ENCODE results near the gene ADCY10. TPM values are rescaled to one million over a fixed set of nuclear protein-coding genes. Genes with fewer than 3 reads are reported as not detected.

The ADCY10 gene
- total RNA-seq, 4 donors from 2014 or later, result 0.07 to 1.2 TPM; not detected in 2

DNA sequence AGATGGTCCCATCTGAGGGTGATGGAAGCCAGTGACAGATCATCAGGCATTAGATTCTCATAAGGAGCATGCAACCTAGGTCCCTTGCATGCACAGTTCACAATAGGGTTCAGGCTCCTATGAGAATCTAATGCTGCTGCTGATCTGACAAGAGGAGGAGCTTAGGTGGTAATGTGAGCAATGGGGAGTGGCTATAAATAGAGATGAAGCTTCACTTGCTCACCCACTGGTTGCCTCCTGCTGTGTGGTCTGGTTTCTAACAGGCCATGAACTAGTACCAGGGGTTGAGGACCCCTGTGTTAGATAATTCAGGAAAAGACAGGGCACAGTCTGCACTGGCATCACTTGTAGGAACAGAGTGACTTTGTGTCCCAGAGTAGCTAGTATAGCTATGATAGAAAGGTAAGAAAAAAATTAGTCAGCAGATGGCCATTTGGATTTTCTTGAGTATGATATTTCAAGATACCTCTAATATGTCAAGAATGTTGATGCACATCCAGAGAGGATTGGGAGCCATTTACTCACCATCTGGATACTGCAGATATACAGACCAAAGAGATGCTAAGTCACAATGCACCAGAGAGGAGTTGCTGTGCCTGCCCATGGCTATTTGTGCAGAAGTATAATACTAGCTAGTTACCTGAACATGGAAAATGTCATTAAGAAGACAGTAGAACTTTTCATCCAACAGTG lies 53.6 kb downstream of the ADCY10 start:
- intact Hi-C loops (cut with DNase I; ENCODE audit: low total_unique reads) (no loop called here), in situ Hi-C loops (cut with MboI; ENCODE audit: low sequenced_read_pairs in 4 of 4) (no loop called here)
- TF ChIP-seq POLR2A (IDR thresholded peaks at IDR 0.05), result no peak
- TF ChIP-seq, protein P1, sequence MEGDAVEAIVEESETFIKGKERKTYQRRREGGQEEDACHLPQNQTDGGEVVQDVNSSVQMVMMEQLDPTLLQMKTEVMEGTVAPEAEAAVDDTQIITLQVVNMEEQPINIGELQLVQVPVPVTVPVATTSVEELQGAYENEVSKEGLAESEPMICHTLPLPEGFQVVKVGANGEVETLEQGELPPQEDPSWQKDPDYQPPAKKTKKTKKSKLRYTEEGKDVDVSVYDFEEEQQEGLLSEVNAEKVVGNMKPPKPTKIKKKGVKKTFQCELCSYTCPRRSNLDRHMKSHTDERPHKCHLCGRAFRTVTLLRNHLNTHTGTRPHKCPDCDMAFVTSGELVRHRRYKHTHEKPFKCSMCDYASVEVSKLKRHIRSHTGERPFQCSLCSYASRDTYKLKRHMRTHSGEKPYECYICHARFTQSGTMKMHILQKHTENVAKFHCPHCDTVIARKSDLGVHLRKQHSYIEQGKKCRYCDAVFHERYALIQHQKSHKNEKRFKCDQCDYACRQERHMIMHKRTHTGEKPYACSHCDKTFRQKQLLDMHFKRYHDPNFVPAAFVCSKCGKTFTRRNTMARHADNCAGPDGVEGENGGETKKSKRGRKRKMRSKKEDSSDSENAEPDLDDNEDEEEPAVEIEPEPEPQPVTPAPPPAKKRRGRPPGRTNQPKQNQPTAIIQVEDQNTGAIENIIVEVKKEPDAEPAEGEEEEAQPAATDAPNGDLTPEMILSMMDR (IDR thresholded peaks at IDR 0.05 in 4 of 5, conservative IDR thresholded peaks at IDR 0.05 in 1 of 5), result no peak
- Histone ChIP-seq H3K9me3 (no peaks in the 10 kb centered on the region), H3K36me3 (no peaks in the 10 kb centered on the region), H3K27me3 (no peaks in the 10 kb centered on the region), H3K4me3 (no peak overlapping the region), H3K4me1 (no peaks in the 10 kb centered on the region), H3K27ac (no peak overlapping the region)
- ATAC-seq, result no peak
- DNase-seq, result no peak

DNA sequence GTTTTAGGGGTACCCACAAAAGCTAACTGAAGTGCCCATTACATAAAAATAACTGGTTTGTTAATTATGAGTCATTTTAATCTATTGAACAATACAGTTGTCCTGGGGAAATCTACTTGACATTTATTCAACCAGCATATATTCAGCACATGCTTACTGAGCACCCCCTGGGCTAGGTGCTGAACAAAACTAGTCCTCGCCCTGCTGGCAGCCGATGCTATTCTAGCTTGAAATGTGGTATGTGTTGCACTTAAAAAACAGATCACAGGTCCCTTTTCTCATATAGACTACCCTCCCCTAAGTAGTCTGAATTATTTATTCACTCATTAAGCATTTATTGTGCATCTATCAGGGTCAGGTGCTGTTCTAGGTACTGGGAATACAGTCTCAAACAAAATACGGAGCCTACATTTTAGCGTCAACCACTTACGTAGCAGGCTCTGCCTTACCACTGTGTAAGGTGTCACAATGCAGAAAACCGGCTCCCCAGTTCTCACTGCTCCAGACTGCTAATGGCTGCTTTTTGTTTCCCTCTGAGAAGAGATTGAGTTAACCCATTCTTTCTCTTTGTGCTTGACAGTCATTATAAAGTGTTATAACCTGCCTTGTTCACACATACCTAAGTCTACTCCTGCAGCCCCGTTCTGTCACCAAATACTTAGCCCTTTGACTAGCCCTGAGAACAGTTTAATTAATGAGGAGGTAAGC lies 57.1 kb downstream of the ADCY10 start:
- intact Hi-C loops (cut with DNase I; ENCODE audit: low total_unique reads) (no loop called here), in situ Hi-C loops (cut with MboI; ENCODE audit: low sequenced_read_pairs in 4 of 4) (no loop called here)
- H3K4me1 ChIP-seq, result no peaks in the 10 kb centered on the region
- no peak for TF ChIP-seq POLR2A (IDR thresholded peaks at IDR 0.05)
- TF ChIP-seq, protein P1 (IDR thresholded peaks at IDR 0.05 in 4 of 5, conservative IDR thresholded peaks at IDR 0.05 in 1 of 5), result no peak
- no peak overlapping the region for H3K27ac ChIP-seq
- H3K9me3 ChIP-seq, result no peaks in the 10 kb centered on the region
- ATAC-seq, result no peak
- H3K36me3 ChIP-seq, result no peaks in the 10 kb centered on the region
- H3K27me3 ChIP-seq, result no peaks in the 10 kb centered on the region
- DNase-seq, result no peak
- no peak overlapping the region for H3K4me3 ChIP-seq

DNA sequence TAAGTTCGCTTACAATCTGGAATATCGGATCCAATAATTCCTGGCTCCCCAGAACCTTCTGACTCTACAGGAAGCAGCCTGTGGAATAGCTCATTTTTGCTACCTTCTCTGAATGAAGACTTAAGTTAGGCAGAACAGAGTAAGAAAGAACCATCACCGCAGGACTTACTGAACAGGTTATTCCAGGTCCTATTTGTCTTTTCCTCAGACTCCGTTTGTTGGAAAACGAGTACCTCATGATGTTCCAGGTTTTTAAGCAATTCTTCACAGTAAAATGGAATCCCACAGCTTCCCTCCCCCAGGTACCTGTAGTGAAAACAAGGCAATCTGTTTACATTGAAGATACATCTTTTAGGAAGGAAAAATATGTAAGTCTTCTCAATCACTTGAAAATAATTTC lies 59.8 kb downstream of the ADCY10 start:
- in situ Hi-C loops (cut with MboI; ENCODE audit: low sequenced_read_pairs in 4 of 4), result no loop called here
- ATAC-seq, result no peak
- no peak overlapping the region for H3K4me3 ChIP-seq
- H3K27ac ChIP-seq, result no peak overlapping the region
- TF ChIP-seq POLR2A (IDR thresholded peaks at IDR 0.05), result no peak
- TF ChIP-seq, protein P1 (IDR thresholded peaks at IDR 0.05 in 4 of 5, conservative IDR thresholded peaks at IDR 0.05 in 1 of 5), result no peak
- DNase-seq, result no peak
- no peaks in the 10 kb centered on the region for H3K27me3 ChIP-seq
- intact Hi-C loops (cut with DNase I; ENCODE audit: low total_unique reads), result no loop called here
- H3K4me1 ChIP-seq, result no peaks in the 10 kb centered on the region
- no peaks in the 10 kb centered on the region for H3K36me3 ChIP-seq
- H3K9me3 ChIP-seq, result no peaks in the 10 kb centered on the region

DNA sequence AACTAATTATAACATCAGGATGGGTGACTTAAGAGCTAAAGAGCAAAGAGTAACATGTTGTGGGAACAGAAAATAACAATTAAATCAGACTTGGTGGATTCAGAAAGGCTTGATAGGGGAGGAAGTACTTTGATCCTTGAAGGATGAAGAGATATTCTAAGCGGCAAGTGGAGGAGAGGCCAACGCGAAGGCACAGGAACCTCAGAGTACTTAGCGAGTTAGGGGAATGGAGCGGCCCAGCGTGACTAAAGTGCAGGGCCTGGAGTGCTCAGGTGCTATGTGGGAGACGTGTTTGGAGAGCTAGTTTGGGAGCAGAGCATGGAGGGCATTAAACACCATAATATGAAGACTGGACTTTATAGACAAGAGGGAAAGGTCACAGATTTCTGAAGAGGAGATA lies 64.3 kb downstream of the ADCY10 start:
- intact Hi-C loops (cut with DNase I; ENCODE audit: low total_unique reads) (no loop called here), in situ Hi-C loops (cut with MboI; ENCODE audit: low sequenced_read_pairs in 4 of 4) (no loop called here)

More for the DNA sequence above, 64.3 kb downstream of the ADCY10 start:
- H3K4me3 ChIP-seq, result no peak overlapping the region
- no peaks in the 10 kb centered on the region for H3K9me3 ChIP-seq
- ATAC-seq, result no peak
- H3K27me3 ChIP-seq, result no peaks in the 10 kb centered on the region
- H3K27ac ChIP-seq, result no peak overlapping the region
- H3K4me1 ChIP-seq, result no peaks in the 10 kb centered on the region
- no peak for TF ChIP-seq POLR2A (IDR thresholded peaks at IDR 0.05)
- TF ChIP-seq, protein P1 (IDR thresholded peaks at IDR 0.05 in 4 of 5, conservative IDR thresholded peaks at IDR 0.05 in 1 of 5), result no peak
- H3K36me3 ChIP-seq, result no peaks in the 10 kb centered on the region
- DNase-seq, result no peak

All from gastrocnemius medialis (tissue), 4 donors.